Activated CD8-positive, alpha-beta T cell treated with anti-CD3 and anti-CD28 coated beads for 36 hours (primary cell): ENCODE measurements around the gene REN. TPM values are rescaled to one million over a fixed set of nuclear protein-coding genes. Genes with fewer than 3 reads are reported as not detected.

Experiments
- ATAC-seq: fragments of 200-7000 bp; cut with Tn5 transposase; one replicate; pipeline ENCODE4 v1.10.0; 2021; ENCODE audit warnings: mild to moderate bottlenecking, moderate library complexity
- CTCF ChIA-PET: fragments of 350-600 bp; sonication (Branson Sonifier 250); formaldehyde crosslinking; loops from one replicate; lab custom pipeline; 2021; ENCODE audit warnings: antibody characterized with exemption; lab: Charles Lee
- POLR2A ChIA-PET: fragments of 350-600 bp; sonication (Branson Sonifier 250); formaldehyde crosslinking; loops from one replicate; lab custom pipeline; 2021; ENCODE audit warnings: antibody characterized with exemption; lab: Charles Lee
- DNase-seq: peaks from one replicate; pipeline ENCODE4 v3.0.0-alpha.2; 2020
- H3K27ac Mint-ChIP-seq: one replicate; pipeline ENCODE4 v1.8.0; 2021; ENCODE audit warnings: mild to moderate bottlenecking, mixed read lengths
- H3K27me3 Mint-ChIP-seq: one replicate; pipeline ENCODE4 v1.8.0; 2021; ENCODE audit warnings: mixed read lengths
- H3K36me3 Mint-ChIP-seq: one replicate; pipeline ENCODE4 v1.8.0; 2021; ENCODE audit warnings: low read depth, mixed read lengths
- H3K4me1 Mint-ChIP-seq: one replicate; pipeline ENCODE4 v1.8.0; 2021; ENCODE audit warnings: low read depth, mixed read lengths
- H3K4me3 Mint-ChIP-seq: one replicate; pipeline ENCODE4 v1.8.0; 2021; ENCODE audit warnings: mild to moderate bottlenecking, moderate library complexity, mixed read lengths
- H3K9me3 Mint-ChIP-seq: one replicate; pipeline ENCODE4 v1.8.0; 2021; ENCODE audit warnings: mixed read lengths
- intact Hi-C: fragments of 100-400 bp; cut with micrococcal nuclease; formaldehyde crosslinking; loops from one replicate; pipeline ENCODE4 v1.10.0; 2022
- total RNA-seq, 2 experiments: library from RNA; stranded (reverse); gene quantifications; one replicate each; pipeline ENCODE4 v1.2.3, GENCODE V29; 2021
- TF ChIP-seq, protein P1 (sequence below): fragments of 200-600 bp; IDR thresholded peaks from one replicate; pipeline ENCODE4 v1.8.0; 2022; ENCODE audit warnings: antibody characterized with exemption, mild to moderate bottlenecking

The REN gene
- total RNA-seq, 2 experiments from 2014 or later, result not detected

DNA sequence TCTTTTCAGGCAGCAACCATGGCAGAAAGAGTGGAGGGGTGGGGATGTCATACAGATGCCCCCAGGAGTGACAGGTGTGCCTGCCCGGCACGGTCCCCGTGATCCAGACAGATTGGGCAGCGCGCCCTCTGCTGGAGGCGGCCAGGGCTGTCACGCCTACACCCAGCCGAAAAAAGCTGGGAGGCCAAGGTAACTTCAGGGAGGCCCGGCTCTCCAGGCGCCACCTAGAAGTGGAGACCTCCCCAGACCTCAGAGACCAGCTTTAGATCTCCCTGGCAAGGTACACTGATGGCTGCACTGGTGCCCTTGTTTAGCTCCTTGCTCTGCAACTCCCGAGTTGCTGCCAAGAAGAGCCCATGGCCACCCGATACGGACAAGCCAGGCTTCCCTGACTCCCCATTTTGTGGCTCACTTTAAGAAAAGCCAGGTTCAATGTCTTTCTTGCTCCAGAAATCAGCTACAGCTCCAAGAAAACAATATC, 41.0 kb upstream of the REN start:
- TF ChIP-seq, protein P1, sequence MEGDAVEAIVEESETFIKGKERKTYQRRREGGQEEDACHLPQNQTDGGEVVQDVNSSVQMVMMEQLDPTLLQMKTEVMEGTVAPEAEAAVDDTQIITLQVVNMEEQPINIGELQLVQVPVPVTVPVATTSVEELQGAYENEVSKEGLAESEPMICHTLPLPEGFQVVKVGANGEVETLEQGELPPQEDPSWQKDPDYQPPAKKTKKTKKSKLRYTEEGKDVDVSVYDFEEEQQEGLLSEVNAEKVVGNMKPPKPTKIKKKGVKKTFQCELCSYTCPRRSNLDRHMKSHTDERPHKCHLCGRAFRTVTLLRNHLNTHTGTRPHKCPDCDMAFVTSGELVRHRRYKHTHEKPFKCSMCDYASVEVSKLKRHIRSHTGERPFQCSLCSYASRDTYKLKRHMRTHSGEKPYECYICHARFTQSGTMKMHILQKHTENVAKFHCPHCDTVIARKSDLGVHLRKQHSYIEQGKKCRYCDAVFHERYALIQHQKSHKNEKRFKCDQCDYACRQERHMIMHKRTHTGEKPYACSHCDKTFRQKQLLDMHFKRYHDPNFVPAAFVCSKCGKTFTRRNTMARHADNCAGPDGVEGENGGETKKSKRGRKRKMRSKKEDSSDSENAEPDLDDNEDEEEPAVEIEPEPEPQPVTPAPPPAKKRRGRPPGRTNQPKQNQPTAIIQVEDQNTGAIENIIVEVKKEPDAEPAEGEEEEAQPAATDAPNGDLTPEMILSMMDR, result peak; percentile 96
- intact Hi-C loops, result loop anchor here (2.0 kb wide), 1 partner anchor 44 kb away; no protein-coding TSS in a partner anchor
- peak; percentile 98 for ATAC-seq
- Mint-ChIP-seq H3K27me3 (peaks cover 22% of the 10 kb centered on the region), H3K9me3 (no peaks in the 10 kb centered on the region), H3K4me3 (no peak overlapping the region), H3K4me1 (peaks cover 5% of the 10 kb centered on the region), H3K27ac (no peak overlapping the region), H3K36me3 (no peaks in the 10 kb centered on the region)
- ChIA-PET POLR2A (no interaction called here), CTCF (interaction anchor here (0.6 to 3.9 kb wide), 49 partner anchors 8 to 347 kb away, joined by 3 to 60 read pairs (median 5); partner anchors contain the start of genes GOLT1A, KISS1, PLEKHA6 and REN)
- DNase-seq, result peak; percentile 86

DNA sequence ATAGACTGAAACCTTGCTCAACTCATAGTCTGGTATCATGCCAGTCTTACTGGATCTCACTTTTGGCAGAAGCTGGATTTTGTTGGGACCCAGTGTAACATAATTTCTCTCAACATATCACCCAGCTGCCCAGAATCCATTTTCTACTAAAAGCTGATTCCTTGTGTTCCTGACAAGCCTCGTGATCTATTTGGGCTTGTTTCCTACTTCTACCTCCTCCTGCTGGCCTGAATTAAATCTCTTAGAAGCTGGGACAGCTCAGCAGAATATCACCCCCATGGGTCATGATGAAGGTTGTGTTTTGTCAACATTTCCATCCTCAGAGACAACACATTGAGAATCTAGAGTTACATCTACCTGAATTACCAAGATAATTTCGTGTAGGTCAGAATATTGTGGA, 40.0 kb upstream of the REN start:
- intact Hi-C loops, result loop anchor here (2.0 kb wide), 1 partner anchor 43 kb away; no protein-coding TSS in a partner anchor
- H3K27me3 Mint-ChIP-seq, result peaks cover 22% of the 10 kb centered on the region
- DNase-seq (no peak), ATAC-seq (no peak)
- H3K36me3 Mint-ChIP-seq, result no peaks in the 10 kb centered on the region
- ChIA-PET CTCF (interaction anchor here (1.0 to 3.9 kb wide), 25 partner anchors 9 to 285 kb away, joined by 3 to 60 read pairs (median 9); partner anchors contain the start of genes GOLT1A, KISS1 and REN), POLR2A (no interaction called here)
- H3K9me3 Mint-ChIP-seq, result no peaks in the 10 kb centered on the region
- no peak overlapping the region for H3K4me3 Mint-ChIP-seq
- peaks cover 5% of the 10 kb centered on the region for H3K4me1 Mint-ChIP-seq
- no peak overlapping the region for H3K27ac Mint-ChIP-seq
- TF ChIP-seq, protein P1, result no peak

DNA sequence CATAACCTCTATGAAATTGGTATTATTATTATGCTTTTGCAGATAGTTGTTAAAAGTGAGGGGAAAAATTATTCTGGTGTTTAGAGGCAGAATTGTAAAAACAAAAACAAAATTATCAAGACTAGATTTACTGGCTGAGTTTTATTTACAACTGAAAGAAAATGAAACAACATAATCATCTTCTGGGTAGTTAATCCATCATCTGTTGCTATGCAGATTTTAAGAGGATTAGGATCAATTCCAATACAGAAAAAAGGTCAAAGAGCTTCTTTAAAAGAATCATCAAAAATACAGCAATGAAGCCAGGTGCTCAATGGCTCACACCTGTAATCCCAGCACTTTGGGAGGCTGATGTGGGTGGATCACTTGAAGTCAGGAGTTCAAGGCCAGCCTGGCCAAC, 39.3 kb upstream of the REN start:
- ChIA-PET POLR2A (no interaction called here), CTCF (interaction anchor here (1.0 to 3.9 kb wide), 16 partner anchors 8 to 193 kb away, joined by 3 to 60 read pairs (median 14); partner anchors contain the start of genes GOLT1A, KISS1 and REN)
- Mint-ChIP-seq H3K4me1 (peaks cover 5% of the 10 kb centered on the region), H3K27ac (no peak overlapping the region), H3K4me3 (no peak overlapping the region), H3K9me3 (no peaks in the 10 kb centered on the region), H3K36me3 (no peaks in the 10 kb centered on the region), H3K27me3 (peaks cover 22% of the 10 kb centered on the region)
- DNase-seq, result no peak
- intact Hi-C loops, result no loop called here
- TF ChIP-seq, protein P1, result no peak
- ATAC-seq, result no peak

DNA sequence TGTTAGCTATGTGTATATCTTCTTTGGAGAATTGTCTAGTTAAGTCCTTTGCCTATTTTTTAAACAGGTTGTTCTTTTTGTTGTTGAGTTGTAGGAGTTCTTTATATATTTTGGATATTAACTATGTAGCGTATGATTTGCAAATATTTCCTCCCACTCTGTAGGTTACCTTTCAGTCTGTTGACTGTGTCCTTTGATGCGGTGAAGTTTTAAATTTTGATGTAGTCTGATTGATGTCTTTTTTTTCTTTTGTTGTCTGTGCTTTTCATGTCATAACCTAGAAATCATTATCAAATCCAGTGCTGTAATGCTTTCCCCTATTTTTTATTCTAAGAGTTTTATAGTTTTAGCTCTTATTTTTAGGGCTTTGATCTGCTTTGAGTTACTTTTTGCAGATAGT, 38.8 kb upstream of the REN start:
- TF ChIP-seq, protein P1, result no peak
- POLR2A ChIA-PET, result no interaction called here
- no peak for ATAC-seq
- DNase-seq, result no peak
- CTCF ChIA-PET, result interaction anchor here (1.0 to 3.9 kb wide), 10 partner anchors 10 to 194 kb away, joined by 3 to 60 read pairs (median 12); partner anchors contain the start of genes GOLT1A and REN
- H3K27me3 Mint-ChIP-seq, result peaks cover 22% of the 10 kb centered on the region
- intact Hi-C loops, result no loop called here
- no peaks in the 10 kb centered on the region for H3K36me3 Mint-ChIP-seq
- no peak overlapping the region for H3K27ac Mint-ChIP-seq
- no peak overlapping the region for H3K4me3 Mint-ChIP-seq
- peaks cover 5% of the 10 kb centered on the region for H3K4me1 Mint-ChIP-seq
- H3K9me3 Mint-ChIP-seq, result no peaks in the 10 kb centered on the region

DNA sequence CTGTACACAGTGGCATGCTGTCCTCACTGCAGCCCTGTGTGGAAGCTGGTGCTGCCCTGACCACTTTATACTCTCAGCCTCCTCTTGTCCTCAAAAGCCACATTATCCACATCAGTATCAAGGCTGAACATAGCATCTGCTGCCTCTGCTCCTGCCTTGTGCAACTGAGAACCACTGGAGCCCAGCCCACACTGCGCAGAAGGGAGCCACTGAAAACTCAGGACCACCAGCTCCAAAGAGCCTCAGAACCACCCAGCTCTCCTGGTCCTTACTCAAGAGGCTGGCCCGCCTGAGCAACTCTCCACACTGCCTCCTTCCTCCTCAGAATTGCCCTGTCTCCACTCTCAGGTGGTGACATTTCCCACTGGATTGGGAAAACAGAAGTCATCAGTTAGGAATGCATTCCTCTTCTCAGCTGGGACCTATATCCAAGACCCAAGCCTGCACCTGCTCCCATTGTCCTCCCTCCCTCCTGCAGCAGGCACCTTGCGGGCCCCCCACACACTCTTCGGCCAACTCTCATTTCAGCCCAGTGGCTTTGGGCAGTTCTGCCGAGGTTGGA, 37.1 kb upstream of the REN start:
- intact Hi-C loops, result no loop called here
- TF ChIP-seq, protein P1, result no peak
- Mint-ChIP-seq H3K4me3 (no peak overlapping the region), H3K27ac (no peak overlapping the region), H3K9me3 (no peaks in the 10 kb centered on the region), H3K36me3 (no peaks in the 10 kb centered on the region), H3K4me1 (peaks cover 8% of the 10 kb centered on the region), H3K27me3 (peaks cover 22% of the 10 kb centered on the region)
- POLR2A ChIA-PET, result no interaction called here
- no peak for DNase-seq
- no peak for ATAC-seq
- CTCF ChIA-PET, result interaction anchor here (1.4 to 1.9 kb wide), 2 partner anchors 12 to 160 kb away, joined by 3 to 5 read pairs; no protein-coding TSS in a partner anchor
